IMR-90 (cell line): ENCODE results near the gene PCSK2. TPM values are rescaled to one million over a fixed set of nuclear protein-coding genes. Genes with fewer than 3 reads are reported as not detected.

Experiments
- ATAC-seq: fragments of 200-7000 bp; cut with Tn5 transposase; 2 replicates; pipeline ENCODE4 v1.9.1; 2020; ENCODE audit warnings: low read depth, mild to moderate bottlenecking, moderate library complexity
- BruUV-seq: library from RNA; stranded (reverse); fragments of 400-500 nt; replicated peaks from 2 replicates; lab custom pipeline; 2021; lab: Mats Ljungman, UMichigan
- CTCF ChIA-PET: fragments of 300-600 bp; formaldehyde crosslinking; extraction: SDS; loops from one replicate; lab custom pipeline; 2021; ENCODE audit warnings: antibody characterized with exemption; lab: Yijun Ruan, JAX
- POLR2A ChIA-PET: fragments of 300-600 bp; sonication (Branson Sonifier 250); formaldehyde crosslinking; loops from one replicate; lab custom pipeline; 2022; ENCODE audit warnings: antibody characterized with exemption; ENCODE audit not compliant: unreplicated experiment; lab: Charles Lee
- DNase-seq: peaks from one replicate; pipeline ENCODE4 v3.0.0; 2013
- H2AFZ ChIP-seq: replicated peaks from 2 replicates; pipeline ENCODE3; 2013; ENCODE audit warnings: low read length, mild to moderate bottlenecking; ENCODE audit not compliant: poor library complexity
- H2AK5ac ChIP-seq: 2 replicates; pipeline ENCODE4 v1.6.1; 2013; ENCODE audit warnings: low read depth, low read length, inconsistent platforms
- H2AK9ac ChIP-seq: replicated peaks from 2 replicates; pipeline ENCODE3; 2013; ENCODE audit warnings: mild to moderate bottlenecking, low read depth, low read length, moderate library complexity; ENCODE audit not compliant: poor library complexity
- H2BK120ac ChIP-seq: 2 replicates; pipeline ENCODE4 v1.6.1; 2013; ENCODE audit warnings: low read depth, low read length, inconsistent platforms
- H2BK15ac ChIP-seq: 3 replicates; pipeline ENCODE4 v1.6.1; 2013; ENCODE audit warnings: low read depth, low read length, inconsistent platforms
- H2BK20ac ChIP-seq: 2 replicates; pipeline ENCODE4 v1.6.1; 2013; ENCODE audit warnings: low read depth, mild to moderate bottlenecking, inconsistent platforms, low read length, moderate library complexity
- H2BK5ac ChIP-seq: 2 replicates; pipeline ENCODE4 v1.6.1; 2013; ENCODE audit warnings: mild to moderate bottlenecking, low read depth, low read length, inconsistent platforms; ENCODE audit not compliant: poor library complexity, severe bottlenecking
- H3K14ac ChIP-seq: replicated peaks from 2 replicates; pipeline ENCODE4 v1.6.1; 2013; ENCODE audit warnings: low read depth, low read length, inconsistent platforms
- H3K18ac ChIP-seq: 2 replicates; pipeline ENCODE4 v1.6.1; 2013; ENCODE audit warnings: low read depth, low read length, control low read depth
- H3K23ac ChIP-seq: 2 replicates; pipeline ENCODE4 v1.6.1; 2013; ENCODE audit warnings: low read depth, low read length, inconsistent platforms
- H3K27ac ChIP-seq: 2 replicates; pipeline ENCODE4 v1.5.1; 2013; ENCODE audit warnings: mild to moderate bottlenecking, control low read depth, low read length; ENCODE audit not compliant: insufficient read depth
- H3K27me3 ChIP-seq: 2 replicates; pipeline ENCODE4 v1.6.1; 2013; ENCODE audit warnings: low read length; ENCODE audit not compliant: control insufficient read depth, insufficient read depth
- H3K36me3 ChIP-seq: 2 replicates; pipeline ENCODE4 v1.6.1; 2013; ENCODE audit warnings: low read length, mixed read lengths; ENCODE audit not compliant: control insufficient read depth, insufficient read depth
- H3K4ac ChIP-seq: 2 replicates; pipeline ENCODE4 v1.6.1; 2013; ENCODE audit warnings: low read depth, low read length, inconsistent platforms
- H3K4me1 ChIP-seq: 2 replicates; pipeline ENCODE4 v1.6.1; 2013; ENCODE audit warnings: low read length, mixed read lengths; ENCODE audit not compliant: control insufficient read depth, insufficient read depth
- H3K4me2 ChIP-seq: 2 replicates; pipeline ENCODE4 v1.6.1; 2013; ENCODE audit warnings: low read depth, mild to moderate bottlenecking, control low read depth, low read length, moderate library complexity
- H3K4me3 ChIP-seq: 2 replicates; pipeline ENCODE4 v1.5.1; 2013; ENCODE audit warnings: low read depth, mild to moderate bottlenecking, control low read depth, low read length, moderate library complexity; ENCODE audit not compliant: insufficient read depth
- H3K56ac ChIP-seq: 2 replicates; pipeline ENCODE4 v1.6.1; 2013; ENCODE audit warnings: low read length, inconsistent platforms; ENCODE audit not compliant: insufficient read depth; ENCODE audit errors: extremely low read depth
- H3K79me1 ChIP-seq, 2 experiments: 2 replicates each; pipeline ENCODE4 v1.6.1; 2013; ENCODE audit warnings: low read length in 2 of 2, inconsistent platforms in 1 of 2, low read depth in 1 of 2
- H3K9ac ChIP-seq: 2 replicates; pipeline ENCODE4 v1.6.1; 2013; ENCODE audit warnings: low read depth, low read length, control low read depth
- H3K9me1 ChIP-seq: 2 replicates; pipeline ENCODE4 v1.6.1; 2013; ENCODE audit warnings: low read length, inconsistent platforms; ENCODE audit not compliant: insufficient read depth
- H3K9me3 ChIP-seq: 2 replicates; pipeline ENCODE4 v1.6.1; 2013; ENCODE audit warnings: low read length; ENCODE audit not compliant: control insufficient read depth, insufficient read depth
- H4K20me1 ChIP-seq: 2 replicates; pipeline ENCODE4 v1.6.1; 2013; ENCODE audit warnings: low read length, inconsistent platforms; ENCODE audit not compliant: insufficient read depth
- H4K5ac ChIP-seq: 2 replicates; pipeline ENCODE4 v1.6.1; 2013; ENCODE audit warnings: mild to moderate bottlenecking, low read depth, low read length, control low read depth
- H4K8ac ChIP-seq, 2 experiments: 2 replicates each; pipeline ENCODE4 v1.6.1; 2013; ENCODE audit warnings: low read depth in 2 of 2, low read length in 2 of 2, control low read depth in 1 of 2, inconsistent platforms in 1 of 2
- H4K91ac ChIP-seq: 2 replicates; pipeline ENCODE4 v1.6.1; 2013; ENCODE audit warnings: low read depth, low read length, inconsistent platforms; ENCODE audit not compliant: insufficient read depth
- CEBPB ChIP-seq: IDR thresholded peaks from 2 replicates; pipeline ENCODE4 v1.6.1; 2012; ENCODE audit warnings: low read depth, low read length, improper control_type of control experiment
- CHD1 ChIP-seq: IDR thresholded peaks from 2 replicates; pipeline ENCODE4 v1.6.1; 2012; ENCODE audit warnings: low read depth, low read length, improper control_type of control experiment
- MAZ ChIP-seq: IDR thresholded peaks from 2 replicates; pipeline ENCODE4 v1.6.1; 2012; ENCODE audit warnings: low read depth, mild to moderate bottlenecking, low read length, improper control_type of control experiment, moderate library complexity, borderline replicate concordance
- NFE2L2 ChIP-seq: fragments of 150-350 bp; IDR thresholded peaks from 2 replicates; pipeline ENCODE4 v1.6.1; 2016; ENCODE audit warnings: low read depth, mild to moderate bottlenecking, low read length
- POLR2A ChIP-seq: IDR thresholded peaks from 2 replicates; pipeline ENCODE4 v1.6.1; 2012; ENCODE audit warnings: mild to moderate bottlenecking, low read depth, low read length
- RFX5 ChIP-seq: IDR thresholded peaks from 2 replicates; pipeline ENCODE4 v1.8.0; 2012; ENCODE audit warnings: low read depth, mild to moderate bottlenecking, low read length, moderate library complexity
- WGBS, 2 experiments: methylation state at CpG; one replicate each; pipeline versions ENCODE4 v1.1.5 to v1.1.7; 2013; ENCODE audit warnings: missing lambda C conversion rate in 2 of 2; ENCODE audit not compliant: insufficient read length in 1 of 2; ENCODE audit errors: extremely low coverage in 2 of 2; 5-methylcytosine and 5-hydroxymethylcytosine counted together
- dilution Hi-C: fragments of 300-500 bp; cut with HindIII; formaldehyde crosslinking; loops from one replicate; pipeline ENCODE4 v1.14.3; 2018; ENCODE audit warnings: low sequenced_read_pairs; ENCODE audit not compliant: unreplicated experiment
- in situ Hi-C: fragments of 300-500 bp; cut with MboI; formaldehyde crosslinking; loops from 3 replicates; pipeline ENCODE4 v1.14.3; 2019; ENCODE audit warnings: low sequenced_read_pairs, inconsistent platforms, mixed read lengths
- intact Hi-C: fragments of 100-400 bp; cut with micrococcal nuclease; formaldehyde crosslinking; loops from 2 replicates; pipeline ENCODE4 v1.10.0; 2022
- polyA plus RNA-seq, 3 experiments: library from polyadenylated mRNA; depleted of rRNA; stranded (reverse); fragments of >200 nt; gene quantifications; 2 replicates each; pipeline ENCODE4 v1.2.3, GENCODE V29; 2012; ENCODE audit warnings: low replicate concordance in 1 of 3
- total RNA-seq: library from RNA; depleted of rRNA; stranded (reverse); fragments of >200 nt; gene quantifications from 2 replicates; pipeline ENCODE4 v1.2.3, GENCODE V29; 2012

Gene PCSK2
- total and polyA plus RNA-seq, 2 of the 4 experiments (the other 2 are of a cell fraction), result not detected

GRCh38 chr20:17300113-17300512, 73.3 kb downstream of the PCSK2 start:
- H3K4me2 ChIP-seq, result no peak overlapping the region
- H3K36me3 ChIP-seq, result no peaks in the 10 kb centered on the region
- WGBS, 2 experiments, result no CpG with 5 or more reads among the region's 2 CpGs
- ATAC-seq (no peak), DNase-seq (no peak)
- no peaks in the 10 kb centered on the region for H3K9me3 ChIP-seq
- H3K18ac ChIP-seq, result no peak overlapping the region
- H4K20me1 ChIP-seq, result no peaks in the 10 kb centered on the region
- H3K9me1 ChIP-seq, result no peaks in the 10 kb centered on the region
- BruUV-seq, result no TSS peak
- no peak overlapping the region for H3K14ac ChIP-seq
- no peaks in the 10 kb centered on the region for H3K4me1 ChIP-seq
- ChIA-PET POLR2A (no interaction called here), CTCF (interaction anchor here (1.3 kb wide), 1 partner anchor 14 kb away, joined by 4 read pairs; no protein-coding TSS in a partner anchor)
- H3K27me3 ChIP-seq, result no peaks in the 10 kb centered on the region
- H3K79me1 ChIP-seq, result no peaks in the 10 kb centered on the region
- H2AK9ac ChIP-seq, result no peak overlapping the region
- H3K9ac ChIP-seq, result no peak overlapping the region
- no peak overlapping the region for H2BK20ac ChIP-seq
- H2BK15ac ChIP-seq, result no peak overlapping the region
- no peak overlapping the region for H3K27ac ChIP-seq
- intact Hi-C loops, result no loop called here
- dilution Hi-C loops, result no loop called here
- H4K8ac ChIP-seq, result no peak overlapping the region
- H3K56ac ChIP-seq, result no peak overlapping the region
- in situ Hi-C loops, result no loop called here
- TF ChIP-seq NFE2L2 (no peak), RFX5 (no peak), MAZ (no peak), POLR2A (no peak), CEBPB (no peak), CHD1 (no peak)
- H2AK5ac ChIP-seq, result no peak overlapping the region
- H2AFZ ChIP-seq, result no peak overlapping the region
- H3K23ac ChIP-seq, result no peak overlapping the region
- no peak overlapping the region for H3K4ac ChIP-seq
- H4K5ac ChIP-seq, result no peak overlapping the region
- H2BK5ac ChIP-seq, result no peak overlapping the region
- H3K4me3 ChIP-seq, result no peak overlapping the region
- H4K91ac ChIP-seq, result no peak overlapping the region
- H2BK120ac ChIP-seq, result no peak overlapping the region
